Endothelial cell of umbilical vein (primary cell): ENCODE data around the gene MITF. TPM values are rescaled to one million over a fixed set of nuclear protein-coding genes. Genes with fewer than 3 reads are reported as not detected.

ENCODE experiments used
- BruUV-seq: library from RNA; stranded (reverse); fragments of 400-500 nt; replicated peaks from 2 replicates; lab custom pipeline; 2021; lab: Mats Ljungman, UMichigan
- CTCF ChIA-PET: fragments of 300-600, 350-600 bp; sonication (Branson Sonifier 250); formaldehyde crosslinking; loops from one replicate; lab custom pipeline; 2021; ENCODE audit warnings: antibody characterized with exemption, inconsistent platforms; lab: Charles Lee
- POLR2A ChIA-PET: fragments of 300-600, 350-600 bp; sonication (Branson Sonifier 250); formaldehyde crosslinking; loops from one replicate; lab custom pipeline; 2021; ENCODE audit warnings: antibody characterized with exemption, inconsistent platforms; lab: Charles Lee
- DNase-seq: peaks from one replicate; pipeline ENCODE4 v3.0.0-alpha.2; 2011; ENCODE audit warnings: low read depth, low spot score
- FAIRE-seq: peaks from 2 replicates; lab custom pipeline; 2011; peaks lifted over from hg19 to GRCh38; lab: Jason Lieb, UNC
- H2AFZ ChIP-seq: 2 replicates; pipeline ENCODE4 v1.6.0; 2012; ENCODE audit warnings: low read depth, low read length, control low read depth, inconsistent platforms
- H3K27ac ChIP-seq: 2 replicates; pipeline ENCODE4 v1.5.1; 2011; ENCODE audit warnings: low read depth, mild to moderate bottlenecking, control low read depth, low read length, moderate library complexity; ENCODE audit not compliant: insufficient read depth
- H3K27me3 ChIP-seq, 2 experiments: 2 replicates each; pipeline versions ENCODE4 v1.6.0 to v1.6.1; 2011; ENCODE audit warnings: low read length in 2 of 2, mixed read lengths in 1 of 2; ENCODE audit not compliant: control insufficient read depth in 2 of 2, insufficient read depth in 2 of 2
- H3K36me3 ChIP-seq, 2 experiments: 2 replicates in 1 of 2; 3 replicates in 1 of 2; pipeline ENCODE4 v1.5.1; 2011; ENCODE audit warnings: low read length in 2 of 2, mild to moderate bottlenecking in 1 of 2, moderate library complexity in 1 of 2; ENCODE audit not compliant: control insufficient read depth in 2 of 2, insufficient read depth in 2 of 2; ENCODE audit errors: extremely low read depth in 1 of 2
- H3K4me1 ChIP-seq: 3 replicates; pipeline ENCODE4 v1.5.1; 2011; ENCODE audit warnings: mild to moderate bottlenecking, low read length; ENCODE audit not compliant: control insufficient read depth, insufficient read depth; ENCODE audit errors: extremely low read depth
- H3K4me2 ChIP-seq: 2 replicates; pipeline ENCODE4 v1.6.1; 2011; ENCODE audit warnings: low read length, control low read depth, mixed read lengths; ENCODE audit not compliant: insufficient read depth
- H3K4me3 ChIP-seq, 3 experiments: fragments of 200-600 bp in 1 of 3; sonication (generic), shearing (Covaris generic) in 1 of 3; replicated peaks in 1 of 3; 2 replicates each; pipeline ENCODE4 v1.5.1; 2011 to 2016; ENCODE audit warnings: control low read depth in 3 of 3, low read length in 3 of 3, mild to moderate bottlenecking in 2 of 3, inconsistent platforms in 1 of 3, low read depth in 1 of 3, moderate library complexity in 1 of 3; ENCODE audit not compliant: insufficient read depth in 1 of 3
- H3K79me2 ChIP-seq: 2 replicates; pipeline ENCODE4 v1.6.0; 2012; ENCODE audit warnings: low read length, inconsistent platforms; ENCODE audit not compliant: control insufficient read depth, insufficient read depth
- H3K9ac ChIP-seq: replicated peaks from 2 replicates; pipeline ENCODE3; 2011; ENCODE audit warnings: low read length, control low read depth; ENCODE audit not compliant: insufficient read depth; ENCODE audit errors: extremely low read depth
- H3K9me1 ChIP-seq: replicated peaks from 3 replicates; pipeline ENCODE4 v1.6.0; 2011; ENCODE audit warnings: mild to moderate bottlenecking, low read length; ENCODE audit not compliant: control insufficient read depth, insufficient read depth; ENCODE audit errors: extremely low read depth
- H3K9me3 ChIP-seq: replicated peaks from 2 replicates; pipeline ENCODE4 v1.5.1; 2012; ENCODE audit warnings: low read length, inconsistent platforms; ENCODE audit not compliant: control insufficient read depth, insufficient read depth
- H4K20me1 ChIP-seq: replicated peaks from 2 replicates; pipeline ENCODE3; 2011; ENCODE audit warnings: mild to moderate bottlenecking, low read length; ENCODE audit not compliant: control insufficient read depth, insufficient read depth; ENCODE audit errors: extremely low read depth
- CTCF ChIP-seq, 2 donors: IDR thresholded peaks; 1 replicate in 1 of 2; 2 replicates in 1 of 2; pipeline ENCODE4 v1.5.1; 2011; ENCODE audit warnings: low read length in 2 of 2, mild to moderate bottlenecking in 2 of 2, moderate library complexity in 2 of 2, control low read depth in 1 of 2, inconsistent platforms in 1 of 2, low read depth in 1 of 2; ENCODE audit not compliant: insufficient read depth in 1 of 2; ENCODE audit errors: extremely low read depth in 1 of 2
- EZH2 ChIP-seq: IDR thresholded peaks from 2 replicates; pipeline ENCODE4 v1.6.1; 2012; ENCODE audit warnings: borderline replicate concordance, low read depth, mild to moderate bottlenecking, moderate library complexity, low read length, inconsistent platforms; ENCODE audit not compliant: severe bottlenecking
- FOS ChIP-seq: IDR thresholded peaks from 2 replicates; pipeline ENCODE4 v1.6.1; 2011; ENCODE audit warnings: mild to moderate bottlenecking, low read length, moderate library complexity, borderline replicate concordance; ENCODE audit not compliant: insufficient read depth
- GATA2 ChIP-seq: IDR thresholded peaks from 2 replicates; pipeline ENCODE4 v1.7.0; 2011; ENCODE audit warnings: low read depth, mild to moderate bottlenecking, moderate library complexity, mixed read lengths, low read length; ENCODE audit not compliant: insufficient read length, insufficient read depth
- JUN ChIP-seq: IDR thresholded peaks from 2 replicates; pipeline ENCODE4 v1.6.1; 2011; ENCODE audit warnings: borderline replicate concordance, low read depth; ENCODE audit not compliant: insufficient read length, insufficient read depth
- MYC ChIP-seq: IDR thresholded peaks from one replicate; pipeline ENCODE4 v1.6.1; 2011; ENCODE audit warnings: mild to moderate bottlenecking, low read depth, low read length
- POLR2A ChIP-seq: IDR thresholded peaks from 2 replicates; pipeline ENCODE4 v1.6.1; 2012; ENCODE audit warnings: low read depth, mild to moderate bottlenecking, control low read depth, low read length
- POLR2AphosphoS5 ChIP-seq: IDR thresholded peaks from 2 replicates; pipeline ENCODE4 v1.6.1; 2012; ENCODE audit warnings: low read depth, mild to moderate bottlenecking, control low read depth, low read length, moderate library complexity; ENCODE audit not compliant: insufficient read depth
- dilution Hi-C: fragments of 300-500 bp; cut with MboI; formaldehyde crosslinking; loops from one replicate; pipeline ENCODE4 v1.15.0; 2019; ENCODE audit warnings: low sequenced_read_pairs; ENCODE audit not compliant: extremely low pct_ligation_motif_present
- intact Hi-C: fragments of 100-400 bp; cut with micrococcal nuclease; formaldehyde crosslinking; loops from one replicate; pipeline ENCODE4 v1.10.0; 2022
- polyA plus RNA-seq, 4 experiments: library from polyadenylated mRNA; depleted of rRNA in 3 of 4; stranded (reverse) in 3 of 4; unstranded in 1 of 4; fragments of >200 nt; gene quantifications; 2 replicates each; pipeline versions ENCODE4 v1.2.1 to v1.2.3, GENCODE V29; 2011 to 2012; ENCODE audit warnings: missing spikeins in 1 of 4
- total RNA-seq: library from RNA; stranded (reverse); gene quantifications from 2 replicates; pipeline ENCODE4 v1.2.3, GENCODE V29; 2021
- TF ChIP-seq, protein P1 (sequence below): IDR thresholded peaks from 2 replicates; pipeline ENCODE4 v1.6.1; 2011; ENCODE audit not compliant: insufficient read depth, insufficient read length

Gene MITF
- total and polyA plus RNA-seq, 2 donors (not counting 3 experiments of a cell fraction or from before 2014, with no cell fraction given), result 1.6 to 2.5 TPM

DNA sequence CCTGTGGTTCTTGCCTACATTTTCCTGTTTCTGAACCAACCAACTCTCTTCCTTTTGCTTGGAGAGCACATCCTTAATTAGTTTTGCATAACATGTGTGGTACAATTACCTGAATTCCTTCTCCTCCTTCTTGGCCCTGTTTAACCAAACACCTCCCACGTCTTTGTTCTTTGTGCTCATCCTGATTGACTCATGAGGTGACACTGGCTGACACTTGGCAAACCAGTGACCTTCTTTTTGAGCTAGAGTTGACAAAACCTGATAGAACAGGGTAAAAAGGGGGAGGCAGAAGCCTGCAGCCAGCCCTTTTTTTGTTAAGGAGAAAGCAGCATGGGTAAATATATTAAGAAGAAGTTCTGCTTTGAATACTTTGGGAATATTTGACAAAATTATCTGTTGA is 161.1 kb downstream of the MITF start:
- H3K4me2 ChIP-seq, result no peak overlapping the region
- H3K36me3 ChIP-seq, result no peaks in the 10 kb centered on the region
- no peaks in the 10 kb centered on the region for H4K20me1 ChIP-seq
- H3K27me3 ChIP-seq, result no peaks in the 10 kb centered on the region
- TF ChIP-seq, protein P1, sequence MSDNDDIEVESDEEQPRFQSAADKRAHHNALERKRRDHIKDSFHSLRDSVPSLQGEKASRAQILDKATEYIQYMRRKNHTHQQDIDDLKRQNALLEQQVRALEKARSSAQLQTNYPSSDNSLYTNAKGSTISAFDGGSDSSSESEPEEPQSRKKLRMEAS, result no peak
- TF ChIP-seq POLR2AphosphoS5, result no peak
- TF ChIP-seq POLR2A, result no peak
- TF ChIP-seq CTCF (IDR thresholded peaks at IDR 0.05; ENCODE audit: extremely low read depth in 1 of 2, insufficient read depth in 1 of 2, low read depth in 1 of 2, low read length in 2 of 2), result no peak
- no peak for TF ChIP-seq MYC
- no peak for TF ChIP-seq EZH2
- no peak for TF ChIP-seq GATA2
- no peak for TF ChIP-seq FOS
- TF ChIP-seq JUN, result no peak
- ChIA-PET POLR2A (no interaction called here), CTCF (no interaction called here)
- no peaks in the 10 kb centered on the region for H3K4me1 ChIP-seq
- no peak overlapping the region for H3K4me3 ChIP-seq
- no peak for FAIRE-seq
- intact Hi-C loops (no loop called here), dilution Hi-C loops (no loop called here)
- H3K9me3 ChIP-seq, result no peaks in the 10 kb centered on the region
- H3K27ac ChIP-seq, result no peak overlapping the region
- H3K9me1 ChIP-seq, result no peaks in the 10 kb centered on the region
- BruUV-seq, result no TSS peak
- DNase-seq, result no peak
- H3K79me2 ChIP-seq, result no peaks in the 10 kb centered on the region
- no peak overlapping the region for H2AFZ ChIP-seq
- H3K9ac ChIP-seq, result no peak overlapping the region
